Measurements from ENCODE around the gene GFRA4.
A peak's percentile ranks its signal among the peaks of the same experiment; 100 is the strongest.

Gene GFRA4

GRCh38 chr20:3691306-3691705, 28.1 kb upstream of the GFRA4 start:
- peak overlapping the region; percentile 69 for H3K27ac Mint-ChIP-seq
- no peaks in the 10 kb centered on the region for H3K36me3 Mint-ChIP-seq (ENCODE audit: low read depth)
- no peak overlapping the region for H3K4me3 Mint-ChIP-seq
- H3K4me1 Mint-ChIP-seq, result peaks cover 16% of the 10 kb centered on the region
- peaks cover 3% of the 10 kb centered on the region for H3K27me3 Mint-ChIP-seq (ENCODE audit: low read depth, poor library complexity)
- no peaks in the 10 kb centered on the region for H3K9me3 Mint-ChIP-seq
- DNase-seq, result no peak
- TF ChIP-seq CTCF (IDR thresholded peaks at IDR 0.05), result no peak

DNA sequence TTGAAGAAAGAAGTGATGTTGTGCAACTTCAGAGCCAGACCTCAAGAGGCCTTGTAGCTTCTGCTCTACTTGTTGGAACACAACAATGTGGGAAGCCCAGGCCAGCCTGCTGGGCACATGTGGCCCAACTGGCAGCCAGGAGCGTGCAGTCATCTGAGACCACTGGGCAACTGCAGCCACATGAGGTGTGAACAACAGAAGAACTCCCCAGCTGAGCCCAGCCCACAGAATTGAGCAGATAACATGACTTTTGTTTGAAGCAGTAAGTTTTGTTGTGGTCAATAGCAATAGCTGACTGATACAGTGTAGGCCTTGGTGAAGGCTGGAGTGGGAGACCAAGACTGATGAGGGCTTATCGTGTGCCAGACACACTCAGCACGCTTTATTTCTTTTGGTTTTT, 27.2 kb upstream of the GFRA4 start:
- H3K36me3 Mint-ChIP-seq (ENCODE audit: low read depth), result no peaks in the 10 kb centered on the region
- H3K4me3 Mint-ChIP-seq, result no peak overlapping the region
- TF ChIP-seq CTCF (IDR thresholded peaks at IDR 0.05), result no peak
- H3K9me3 Mint-ChIP-seq, result no peaks in the 10 kb centered on the region
- H3K4me1 Mint-ChIP-seq, result peaks cover 17% of the 10 kb centered on the region
- no peak overlapping the region for H3K27ac Mint-ChIP-seq
- H3K27me3 Mint-ChIP-seq (ENCODE audit: low read depth, poor library complexity), result peaks cover 6% of the 10 kb centered on the region
- no peak for DNase-seq

DNA sequence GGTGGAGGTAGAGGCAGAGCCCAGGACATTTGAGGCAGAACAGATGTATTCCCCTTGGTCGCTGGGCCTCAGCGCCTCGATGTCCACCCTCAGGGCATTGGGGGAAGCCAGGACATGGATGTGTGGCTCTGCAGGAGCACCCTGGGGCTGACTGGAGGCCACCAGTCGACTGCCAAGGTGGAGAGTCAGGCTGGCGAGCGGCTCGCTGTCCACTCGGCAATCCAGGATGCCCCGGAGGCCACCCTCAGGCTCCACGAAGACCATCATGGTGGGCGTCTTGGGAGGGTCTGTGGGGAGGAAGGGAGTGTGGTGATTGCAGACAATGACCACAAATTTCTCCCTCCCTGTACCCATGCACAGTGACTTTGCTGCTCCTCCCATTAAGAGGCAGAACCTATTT, 26.8 kb upstream of the GFRA4 start:
- Mint-ChIP-seq H3K27ac (no peak overlapping the region), H3K27me3 (ENCODE audit: low read depth, poor library complexity) (peaks cover 7% of the 10 kb centered on the region), H3K4me3 (no peak overlapping the region), H3K36me3 (ENCODE audit: low read depth) (no peaks in the 10 kb centered on the region), H3K9me3 (no peaks in the 10 kb centered on the region), H3K4me1 (peaks cover 17% of the 10 kb centered on the region)
- no peak for TF ChIP-seq CTCF (IDR thresholded peaks at IDR 0.05)
- no peak for DNase-seq

DNA sequence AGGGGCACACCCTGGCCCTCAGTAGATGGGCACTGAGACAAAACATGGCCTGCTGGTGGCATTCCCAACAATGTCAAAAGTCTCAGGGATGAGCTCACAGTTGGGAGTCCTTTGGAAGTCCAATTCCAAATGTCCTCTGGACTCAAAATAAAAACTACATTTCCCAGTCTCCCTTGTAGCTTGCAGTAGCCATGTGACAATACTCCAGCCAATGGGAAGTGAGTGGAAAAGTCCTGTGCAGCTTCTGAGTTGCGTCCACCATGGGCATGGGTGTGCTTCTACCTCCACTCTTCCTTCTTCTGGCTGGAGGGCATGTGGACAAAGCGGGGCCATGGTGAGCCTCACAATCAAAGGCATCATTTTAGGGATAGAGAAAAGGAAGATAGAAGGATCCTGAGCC, 24.5 kb upstream of the GFRA4 start:
- H3K27me3 Mint-ChIP-seq (ENCODE audit: low read depth, poor library complexity), result peaks cover 25% of the 10 kb centered on the region
- no peaks in the 10 kb centered on the region for H3K36me3 Mint-ChIP-seq (ENCODE audit: low read depth)
- H3K4me1 Mint-ChIP-seq, result peaks cover 17% of the 10 kb centered on the region
- no peak for DNase-seq
- no peak overlapping the region for H3K27ac Mint-ChIP-seq
- no peak for TF ChIP-seq CTCF (IDR thresholded peaks at IDR 0.05)
- H3K4me3 Mint-ChIP-seq, result no peak overlapping the region
- H3K9me3 Mint-ChIP-seq, result no peaks in the 10 kb centered on the region

- no peak for TF ChIP-seq CTCF (IDR thresholded peaks at IDR 0.05)
- H3K27ac Mint-ChIP-seq, result no peak overlapping the region
- DNase-seq, result no peak
- peaks cover 17% of the 10 kb centered on the region for H3K4me1 Mint-ChIP-seq
- no peaks in the 10 kb centered on the region for H3K9me3 Mint-ChIP-seq
- no peaks in the 10 kb centered on the region for H3K36me3 Mint-ChIP-seq (ENCODE audit: low read depth)
- peaks cover 31% of the 10 kb centered on the region for H3K27me3 Mint-ChIP-seq (ENCODE audit: low read depth, poor library complexity)
- H3K4me3 Mint-ChIP-seq, result no peak overlapping the region
These were observed 23.7 kb upstream of the GFRA4 start for GRCh38 chr20:3686867-3687321.

- no peaks in the 10 kb centered on the region for H3K36me3 Mint-ChIP-seq (ENCODE audit: low read depth)
- no peaks in the 10 kb centered on the region for H3K9me3 Mint-ChIP-seq
- peaks cover 35% of the 10 kb centered on the region for H3K27me3 Mint-ChIP-seq (ENCODE audit: low read depth, poor library complexity)
- no peak overlapping the region for H3K27ac Mint-ChIP-seq
- DNase-seq, result no peak
- H3K4me3 Mint-ChIP-seq, result no peak overlapping the region
- TF ChIP-seq CTCF (IDR thresholded peaks at IDR 0.05), result no peak
- H3K4me1 Mint-ChIP-seq, result peaks cover 17% of the 10 kb centered on the region
These were observed 23.2 kb upstream of the GFRA4 start for GRCh38 chr20:3686421-3686820.
